Suppressor macrophage treated with lipopolysaccharide for 4 hours (primary cell): Measurements from ENCODE around the gene OR8S1.
"Not testable (repeated sequence)": the region's sequence is repeated elsewhere in the genome, so short reads cannot be mapped to it uniquely, and the experiment has no call there.

Experiments used
- DNase-seq: peaks from one replicate; pipeline ENCODE4 v3.0.0-alpha.2; 2020

Gene OR8S1, protein sequence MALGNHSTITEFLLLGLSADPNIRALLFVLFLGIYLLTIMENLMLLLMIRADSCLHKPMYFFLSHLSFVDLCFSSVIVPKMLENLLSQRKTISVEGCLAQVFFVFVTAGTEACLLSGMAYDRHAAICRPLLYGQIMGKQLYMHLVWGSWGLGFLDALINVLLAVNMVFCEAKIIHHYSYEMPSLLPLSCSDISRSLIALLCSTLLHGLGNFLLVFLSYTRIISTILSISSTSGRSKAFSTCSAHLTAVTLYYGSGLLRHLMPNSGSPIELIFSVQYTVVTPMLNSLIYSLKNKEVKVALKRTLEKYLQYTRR

DNA sequence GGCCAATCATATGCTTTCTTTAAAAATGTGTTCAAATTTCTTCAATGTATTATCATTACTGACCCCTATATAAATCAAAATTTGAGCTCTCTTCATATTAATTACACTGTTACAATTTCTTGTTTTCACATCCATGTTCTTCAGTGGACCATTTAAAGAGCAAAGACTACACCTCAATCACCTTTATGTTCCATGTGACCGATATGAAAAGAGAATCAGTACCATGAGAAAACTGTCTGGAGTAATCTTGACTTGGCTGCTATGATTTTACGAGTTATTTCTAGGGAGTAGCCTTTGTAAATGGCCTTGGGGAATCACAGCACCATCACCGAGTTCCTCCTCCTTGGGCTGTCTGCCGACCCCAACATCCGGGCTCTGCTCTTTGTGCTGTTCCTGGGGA, at the start of gene OR8S1:
Gene OR8S1 (plus strand): TSS at position 301 of the 400 bp plus-strand sequence. CDS start 0 bp downstream, at position 301.
- DNase-seq = no peak

DNA sequence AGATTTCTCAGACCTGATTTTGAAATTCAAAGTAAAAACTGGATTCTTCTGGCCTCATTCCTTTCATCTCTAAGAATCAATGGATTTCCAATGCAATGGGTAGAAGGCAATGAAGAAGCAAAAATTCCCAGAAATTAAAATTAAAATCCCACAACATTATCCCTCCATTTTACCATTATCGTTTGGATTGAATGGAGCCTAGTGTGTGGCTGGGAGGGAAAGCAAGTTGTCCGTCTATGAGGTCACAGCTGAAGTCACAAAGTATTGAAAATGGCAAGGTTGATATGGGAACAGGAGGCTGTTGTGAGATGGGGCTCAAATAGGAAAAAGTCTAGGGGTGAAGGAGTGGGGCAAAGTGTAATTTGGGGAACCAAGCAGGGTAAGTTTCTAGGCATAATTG, 43.2 kb upstream of the OR8S1 start, which contains the start of gene C12orf54:
Gene C12orf54 (plus strand): TSS at position 301 of the 400 bp plus-strand sequence. CDS start 799 bp downstream, outside the sequence.
- DNase-seq = no peak

DNA sequence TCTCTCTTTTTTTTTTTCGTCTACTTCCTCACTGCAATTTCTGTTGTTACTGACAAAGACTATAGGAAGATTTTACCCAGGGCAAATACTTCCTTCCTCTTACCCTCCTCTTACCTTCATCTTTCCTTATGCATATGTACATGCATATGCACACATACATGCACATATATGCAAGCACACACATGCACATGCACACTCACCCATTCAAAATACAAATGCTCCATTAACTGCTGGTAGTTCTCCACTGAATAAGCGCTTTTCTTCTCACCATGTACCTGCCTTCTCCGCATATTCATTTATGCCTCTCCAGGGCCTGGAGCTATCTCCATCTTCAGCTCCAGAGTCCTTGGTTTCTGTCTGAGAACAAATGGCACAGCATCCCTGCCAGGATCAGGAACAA, 42.5 kb upstream of the OR8S1 start:
- no peak for DNase-seq

DNA sequence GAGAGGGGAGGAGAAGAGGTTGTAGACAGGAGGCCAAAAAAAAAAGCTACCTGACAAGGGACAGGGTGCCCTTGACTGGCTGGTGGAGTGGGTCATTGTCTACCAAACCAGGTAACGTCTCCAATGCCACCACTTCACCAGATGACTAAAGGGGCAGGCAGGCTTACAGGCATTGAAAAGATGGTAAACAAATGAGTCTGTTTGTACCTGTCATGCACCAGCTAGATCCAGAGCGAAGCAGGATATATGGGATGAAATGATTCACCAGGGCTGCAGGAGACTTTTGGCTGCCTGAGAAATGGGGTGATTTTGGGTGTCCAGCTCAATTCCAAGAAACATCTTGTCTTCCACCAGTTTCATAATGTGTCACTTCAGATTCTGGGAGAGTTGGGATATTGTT, 39.2 kb upstream of the OR8S1 start:
- DNase-seq = no peak

DNA sequence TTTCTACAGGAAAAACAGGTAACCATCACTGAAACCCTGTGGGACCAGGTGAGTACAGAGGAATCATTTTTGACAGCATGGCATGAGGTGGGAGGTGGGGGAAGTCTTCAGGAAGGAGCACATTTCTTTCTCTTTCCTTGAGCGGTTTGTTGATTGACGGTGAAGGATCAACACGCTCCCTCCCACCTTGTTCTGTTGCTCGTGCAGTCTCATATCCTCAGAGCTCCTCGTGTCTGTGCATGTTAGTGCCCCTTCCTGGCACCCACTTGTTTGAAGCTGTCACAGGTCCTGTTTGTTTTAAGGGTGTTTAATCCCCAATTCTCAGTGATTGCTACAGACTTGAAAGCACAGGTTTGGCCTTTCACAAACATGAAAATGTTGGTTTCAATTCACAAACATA, 38.8 kb upstream of the OR8S1 start:
- DNase-seq = no peak

DNA sequence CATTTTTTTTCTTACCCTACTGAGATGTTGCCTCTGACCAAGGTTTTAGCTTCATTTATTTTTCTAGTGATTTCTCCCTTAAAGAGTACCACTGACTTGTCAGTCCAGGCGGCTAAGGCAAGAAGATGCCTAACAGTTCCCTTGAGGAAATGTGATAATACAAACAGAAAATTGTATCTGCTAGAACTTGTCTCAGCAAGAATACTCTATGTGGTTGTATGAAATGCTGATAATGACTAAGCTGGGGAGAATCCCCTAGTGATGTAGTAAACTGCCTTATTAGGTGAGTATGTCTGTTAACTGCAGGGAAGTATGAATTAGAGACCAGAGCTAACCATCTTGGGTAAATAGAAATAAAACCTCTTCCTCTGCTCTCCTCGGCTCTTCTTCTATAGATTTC, 36.4 kb upstream of the OR8S1 start:
- DNase-seq = no peak

DNA sequence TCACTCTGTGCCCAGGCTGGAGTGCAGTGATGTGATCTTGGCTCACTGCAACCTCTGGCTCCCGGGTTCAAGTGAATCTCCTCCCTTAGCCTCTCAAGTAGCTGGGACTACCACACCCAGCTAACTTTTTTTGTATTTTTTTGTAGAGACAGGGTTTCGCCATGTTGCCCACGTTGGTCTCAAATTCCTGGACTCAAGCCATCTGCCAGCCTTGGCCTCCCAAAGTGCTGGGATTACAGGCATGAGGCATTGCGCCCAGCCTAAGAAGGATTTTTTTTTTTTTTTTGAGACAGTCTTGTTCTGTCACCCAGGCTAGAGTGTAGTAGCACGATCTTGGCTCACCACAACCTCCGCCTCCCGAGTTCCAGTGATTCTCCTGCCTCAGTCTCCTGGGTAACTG, 36.0 kb upstream of the OR8S1 start:
- DNase-seq = not testable (repeated sequence)

DNA sequence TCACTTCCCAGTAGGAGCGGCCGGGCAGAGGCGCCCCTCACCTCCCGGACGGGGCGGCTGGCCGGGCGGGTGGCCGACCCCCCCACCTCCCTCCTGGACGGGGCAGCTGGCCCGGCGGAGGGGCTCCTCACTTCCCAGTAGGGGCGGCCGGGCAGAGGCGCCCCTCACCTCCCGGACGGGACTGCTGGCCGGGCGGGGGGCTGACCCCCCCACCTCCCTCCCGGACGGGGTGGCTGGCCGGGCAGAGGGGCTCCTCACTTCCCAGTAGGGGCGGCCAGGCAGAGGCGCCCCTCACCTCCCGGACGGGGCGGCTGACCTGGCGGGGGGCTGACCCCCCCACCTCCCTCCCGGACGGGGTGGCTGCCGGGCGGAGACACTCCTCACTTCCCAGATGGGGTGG, 25.2 kb upstream of the OR8S1 start:
- not testable (repeated sequence) for DNase-seq

DNA sequence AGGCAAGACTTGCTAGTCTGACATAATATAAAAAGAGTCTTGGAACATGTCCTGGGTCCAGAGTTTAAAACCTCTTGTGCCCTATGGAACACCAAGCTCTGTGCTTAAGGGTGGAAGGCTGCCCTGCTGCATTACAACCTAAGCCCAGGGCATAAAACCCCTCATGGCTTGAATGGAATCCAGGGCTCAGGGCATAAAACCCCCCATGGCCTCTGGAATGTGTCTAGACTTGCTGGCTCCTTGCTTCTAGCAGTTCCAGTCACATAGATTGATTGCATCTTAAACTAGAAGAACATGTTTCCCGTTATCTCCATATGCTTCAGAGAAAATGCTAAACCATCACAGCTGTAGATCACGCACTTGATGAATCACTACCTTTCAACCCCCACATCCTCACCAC, 18.6 kb upstream of the OR8S1 start:
- not testable (repeated sequence) for DNase-seq

DNA sequence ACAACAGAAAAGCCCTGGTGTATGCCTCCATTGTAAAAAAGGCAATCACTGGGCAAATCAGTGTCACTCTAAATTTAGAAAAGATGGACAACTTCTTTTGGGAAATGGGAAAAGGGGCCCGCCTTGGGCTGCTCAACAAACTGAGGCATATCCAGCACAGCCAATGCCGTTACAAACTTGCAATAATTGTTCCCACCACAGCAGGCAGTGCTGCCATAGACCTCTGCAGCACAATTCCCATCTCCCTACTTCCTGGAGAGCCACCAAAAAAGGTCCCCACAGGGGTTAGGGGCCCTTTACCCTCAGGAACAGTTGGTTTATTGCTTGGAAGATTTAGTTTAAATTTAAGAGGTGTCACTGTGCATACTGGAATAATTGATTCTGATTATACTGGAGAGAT, 16.4 kb upstream of the OR8S1 start:
- DNase-seq = no peak

DNA sequence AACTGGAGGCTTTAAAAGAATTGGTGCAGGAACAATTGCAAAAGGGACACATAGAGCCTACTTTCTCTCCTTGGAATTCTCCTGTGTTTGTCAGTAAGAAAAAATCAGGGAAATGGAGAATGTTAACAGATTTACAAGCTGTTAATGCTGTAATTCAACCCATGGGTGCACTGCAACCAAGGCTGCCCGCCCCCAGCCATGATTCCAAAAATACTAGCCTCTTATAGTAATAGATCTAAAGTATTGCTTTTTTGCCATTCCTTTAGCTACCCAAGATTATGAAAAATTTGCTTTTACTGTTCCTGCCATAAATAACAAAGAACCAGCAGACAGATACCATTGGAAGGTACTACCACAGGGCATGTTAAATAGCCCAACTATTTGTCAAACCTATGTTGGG, 15.3 kb upstream of the OR8S1 start:
- no peak for DNase-seq

DNA sequence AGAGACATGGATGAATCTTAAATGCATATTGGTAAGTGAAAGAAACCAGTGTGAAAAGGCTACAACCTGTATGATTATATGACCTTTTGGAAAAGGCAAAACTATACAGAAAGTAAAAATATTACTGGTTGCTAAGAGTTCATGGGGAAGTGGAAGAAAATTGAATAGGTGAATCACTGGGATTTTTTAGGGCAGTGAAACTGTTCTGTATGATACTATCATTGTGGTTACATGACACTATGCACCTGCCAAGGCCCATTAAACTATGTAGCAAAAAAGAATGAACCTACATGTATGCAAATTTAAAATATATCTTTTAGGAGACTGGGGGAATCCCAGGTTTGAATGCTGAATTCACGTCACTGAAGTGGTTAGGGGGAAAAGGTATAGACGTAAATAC, 12.6 kb upstream of the OR8S1 start:
- no peak for DNase-seq

DNA sequence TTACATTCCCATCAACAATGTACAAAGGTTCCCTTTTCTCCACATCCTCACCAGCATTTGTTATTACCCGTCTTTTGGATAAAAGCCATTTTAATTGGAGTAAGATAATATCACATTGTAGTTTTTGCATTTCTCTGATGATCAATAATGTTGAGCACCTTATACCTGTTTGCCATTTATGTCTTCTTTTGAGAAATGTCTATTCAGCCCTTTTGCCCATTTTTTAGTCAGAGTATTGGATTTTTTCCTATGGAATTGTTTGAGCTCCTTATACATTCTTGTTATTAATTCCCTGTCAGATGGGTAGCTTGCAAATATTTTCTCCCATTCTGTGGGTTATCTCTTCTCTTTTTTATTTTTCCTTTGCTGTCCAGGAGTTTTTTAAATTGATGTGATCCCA, 10.7 kb upstream of the OR8S1 start:
- DNase-seq = no peak

DNA sequence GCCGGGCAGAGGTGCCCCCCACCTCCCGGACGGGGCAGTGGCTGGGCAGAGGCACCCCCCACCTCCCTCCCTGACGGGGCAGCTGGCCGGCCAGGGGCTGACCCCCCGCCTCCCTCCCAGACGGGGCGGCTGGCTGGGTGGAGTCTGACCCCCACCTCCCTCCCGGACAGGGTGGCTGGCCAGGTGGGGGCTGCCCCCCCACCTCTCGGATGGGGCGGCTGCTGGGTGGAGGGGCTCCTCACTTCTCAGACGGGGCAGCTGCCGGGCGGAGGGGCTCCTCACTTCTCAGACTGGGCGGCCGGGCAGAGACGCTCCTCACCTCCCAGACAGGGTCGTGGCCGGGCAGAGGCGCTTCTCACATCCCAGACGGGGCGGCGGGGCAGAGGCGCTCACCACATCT, 5.1 kb upstream of the OR8S1 start:
- DNase-seq = not testable (repeated sequence)

DNA sequence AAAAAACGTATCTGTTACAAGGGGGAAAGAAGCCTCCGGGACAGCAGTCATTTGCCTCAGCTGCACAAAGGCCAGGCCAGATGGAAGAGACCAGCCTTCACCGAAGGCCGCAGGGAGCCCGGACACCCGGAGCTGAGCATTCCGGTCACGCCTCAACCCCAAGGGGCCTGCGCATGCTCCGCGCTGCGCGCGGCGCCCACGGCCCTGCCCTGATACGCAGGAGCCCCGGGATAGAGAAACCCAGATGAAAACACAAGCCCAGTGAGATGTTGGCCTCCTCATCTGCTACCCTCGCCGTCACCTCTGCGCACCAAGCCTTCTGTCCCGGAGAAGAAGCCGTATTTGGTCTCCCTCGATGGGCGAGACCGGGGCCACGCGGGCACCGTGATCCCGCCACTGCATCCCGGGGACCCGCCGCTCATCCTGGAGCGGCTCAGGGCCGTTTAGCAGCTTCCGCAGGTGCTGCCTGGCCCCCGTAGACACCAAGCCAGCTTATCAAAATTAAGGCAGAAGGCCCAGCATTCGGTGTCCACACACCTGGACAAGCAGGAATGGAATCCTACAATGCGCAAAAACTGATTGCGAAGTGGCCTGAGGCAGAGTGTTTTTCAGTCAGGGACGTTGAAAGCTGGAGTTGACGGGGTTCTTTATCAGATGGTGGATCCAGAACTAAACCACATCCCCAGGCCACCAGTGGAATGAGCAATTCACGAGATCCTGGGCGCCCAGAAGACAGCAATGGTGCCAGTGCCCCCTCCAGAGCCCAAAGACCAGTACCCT, 2.6 kb downstream of the OR8S1 start:
- no peak for DNase-seq

DNA sequence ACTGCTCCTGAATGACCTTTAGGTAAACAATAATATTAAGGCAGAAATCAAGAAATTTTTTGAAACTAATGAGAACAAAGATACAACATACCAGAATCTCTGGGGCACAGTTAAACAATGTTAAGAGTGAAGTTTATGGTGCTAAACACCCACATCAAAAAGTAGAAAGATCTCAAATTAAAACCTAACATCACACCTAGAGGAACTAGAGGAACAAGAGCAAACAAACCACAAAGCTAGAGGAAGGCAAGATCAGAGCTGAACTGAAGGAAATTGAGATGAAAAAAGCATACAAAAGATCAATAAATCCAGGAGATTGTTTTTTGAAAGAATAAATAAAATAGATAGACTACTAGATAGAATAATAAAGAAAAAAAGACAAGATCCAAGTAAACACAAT, 7.2 kb downstream of the OR8S1 start:
- DNase-seq = no peak

DNA sequence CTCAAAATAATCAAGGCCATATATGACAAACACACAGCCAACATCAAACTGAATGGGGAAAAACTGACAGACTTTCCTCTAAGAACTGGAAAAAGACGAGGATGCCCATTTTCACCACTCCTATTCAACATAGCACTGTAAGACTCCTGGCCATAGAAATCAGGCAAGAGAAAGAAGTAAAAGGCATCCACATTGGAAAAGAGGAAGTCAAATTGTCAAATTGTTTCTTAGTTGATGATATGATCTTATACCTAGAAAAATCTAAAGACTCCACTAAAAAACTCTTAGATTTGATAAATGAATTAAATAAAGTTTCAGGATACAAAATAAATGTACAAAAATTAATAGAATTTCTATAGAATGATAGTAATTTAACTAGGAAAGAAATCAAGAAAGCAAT, 11.2 kb downstream of the OR8S1 start:
- DNase-seq = no peak

DNA sequence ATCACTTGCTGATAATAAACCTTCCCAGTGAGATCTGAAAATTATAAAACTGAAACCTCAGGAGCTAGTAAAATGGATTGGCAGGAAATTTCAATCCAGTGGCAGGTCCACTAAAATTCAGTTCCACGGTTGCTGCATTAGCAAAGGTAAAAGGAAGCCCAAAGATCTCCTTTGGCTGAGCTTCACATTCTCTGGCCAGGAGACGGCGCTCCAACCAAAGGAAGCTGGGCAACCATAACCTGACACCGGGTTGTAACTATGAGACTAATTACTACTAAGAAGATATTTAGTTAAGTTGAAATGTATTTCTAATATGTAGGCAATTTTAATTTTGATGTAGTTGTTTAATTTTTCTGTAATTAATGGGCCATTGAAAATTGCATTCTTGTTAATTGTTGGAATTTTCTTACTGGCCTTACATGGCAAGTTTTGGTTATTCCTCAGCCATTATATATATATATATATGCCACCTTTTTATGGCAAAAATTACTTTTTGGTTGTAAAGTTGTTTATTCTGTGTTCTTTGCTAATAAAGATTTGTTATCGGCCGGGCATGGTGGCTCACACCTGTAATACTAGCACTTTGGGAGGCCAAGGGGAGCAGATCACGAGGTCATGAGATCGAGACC, 17.0 kb downstream of the OR8S1 start:
- peak; percentile 52 for DNase-seq

DNA sequence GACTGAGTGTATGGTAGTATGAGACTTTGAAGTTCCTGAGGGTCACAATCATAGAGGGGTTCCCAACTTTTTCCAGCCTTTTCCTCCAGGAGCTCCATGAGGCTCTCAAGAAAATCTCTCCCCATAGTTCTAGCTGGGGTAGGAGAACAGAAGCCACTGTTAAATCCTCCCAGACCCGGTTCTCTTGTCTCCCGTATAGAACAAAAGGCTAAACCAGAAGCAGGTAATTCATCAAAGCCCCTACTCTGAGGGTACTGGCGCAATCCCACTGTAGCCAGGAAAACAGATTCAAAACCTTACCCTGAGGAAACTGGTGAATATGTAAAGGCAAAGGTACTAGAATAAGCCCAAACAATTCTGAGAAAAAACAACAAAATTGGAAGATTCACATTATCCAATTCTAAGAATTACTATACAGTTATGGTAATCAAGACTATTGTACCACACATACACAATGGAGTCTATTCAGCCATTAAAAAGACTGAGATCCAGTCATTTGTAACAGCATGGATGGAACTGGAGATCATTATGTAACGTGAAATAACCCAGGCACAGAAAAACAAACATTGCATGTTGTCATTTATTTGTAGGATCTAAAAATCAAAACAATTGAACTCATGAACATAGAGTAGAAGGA, 20.5 kb downstream of the OR8S1 start:
- DNase-seq = no peak

DNA sequence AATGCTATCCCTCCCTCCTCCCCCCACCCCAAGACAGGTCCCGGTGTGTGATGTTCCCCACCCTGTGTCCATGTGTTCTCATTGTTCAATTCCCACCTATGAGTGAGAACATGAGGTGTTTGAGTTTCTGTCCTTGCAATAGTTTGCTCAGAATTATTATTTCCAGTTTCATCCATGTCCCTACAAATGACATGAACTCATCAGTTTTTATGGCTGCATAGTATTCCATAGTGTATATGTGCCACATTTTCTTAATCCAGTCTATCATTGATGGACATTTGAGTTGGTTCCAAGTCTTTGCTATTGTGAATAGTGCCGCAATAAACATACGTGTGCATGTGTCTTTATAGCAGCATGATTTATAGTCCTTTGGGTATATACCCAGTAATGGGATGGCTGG, 21.6 kb downstream of the OR8S1 start:
- DNase-seq = not testable (repeated sequence)

DNA sequence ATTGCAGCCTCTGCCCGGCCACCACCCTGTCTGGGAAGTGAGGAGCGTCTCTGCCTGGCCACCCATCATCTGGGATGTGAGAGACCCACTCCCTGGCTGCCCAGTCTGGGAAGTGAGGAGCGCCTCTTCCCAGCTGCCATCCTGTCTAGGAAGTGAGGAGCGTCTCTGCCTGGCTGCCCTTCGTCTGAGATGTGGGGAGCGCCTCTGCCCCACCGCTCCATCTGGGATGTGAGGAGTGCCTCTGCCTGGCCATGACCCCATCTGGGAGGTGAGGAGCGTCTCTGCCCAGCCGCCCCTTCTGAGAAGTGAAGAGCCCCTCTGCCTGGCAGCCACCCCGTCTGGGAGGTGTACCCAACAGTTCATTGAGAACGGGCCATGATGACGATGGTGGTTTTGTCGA, 26.2 kb downstream of the OR8S1 start:
- DNase-seq = not testable (repeated sequence)

DNA sequence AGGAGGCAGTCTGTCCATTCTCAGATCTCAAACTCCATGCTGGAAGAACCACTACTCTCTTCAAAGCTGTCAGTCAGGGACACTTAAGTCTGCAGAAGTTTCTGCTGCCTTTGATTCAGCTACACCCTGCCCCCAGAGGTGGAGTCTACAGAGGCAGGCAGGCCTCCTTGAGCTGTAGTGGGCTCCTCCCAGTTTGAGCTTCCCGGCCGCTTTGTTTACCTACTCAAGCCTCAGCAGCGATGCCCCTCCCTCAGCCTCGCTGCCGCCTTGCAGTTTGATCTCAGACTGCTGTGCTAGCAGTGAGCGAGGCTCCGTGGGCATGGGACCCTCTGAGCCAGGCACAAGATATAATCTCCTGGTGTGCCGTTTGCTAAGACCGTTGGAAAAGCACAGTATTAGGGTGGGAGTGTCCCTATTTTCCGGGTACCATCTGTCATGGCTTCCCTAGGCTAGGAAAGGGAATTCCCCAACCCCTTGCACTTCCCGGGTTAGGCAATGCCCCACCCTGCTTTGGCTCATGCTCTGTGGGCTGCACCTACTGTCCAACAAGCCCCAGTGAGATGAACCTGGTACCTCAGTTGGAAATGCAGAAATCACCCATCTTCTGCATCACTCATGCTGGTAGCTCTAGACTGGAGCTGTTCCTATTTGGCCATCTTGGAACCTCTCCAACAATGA, 28.4 kb downstream of the OR8S1 start:
- not testable (repeated sequence) for DNase-seq

DNA sequence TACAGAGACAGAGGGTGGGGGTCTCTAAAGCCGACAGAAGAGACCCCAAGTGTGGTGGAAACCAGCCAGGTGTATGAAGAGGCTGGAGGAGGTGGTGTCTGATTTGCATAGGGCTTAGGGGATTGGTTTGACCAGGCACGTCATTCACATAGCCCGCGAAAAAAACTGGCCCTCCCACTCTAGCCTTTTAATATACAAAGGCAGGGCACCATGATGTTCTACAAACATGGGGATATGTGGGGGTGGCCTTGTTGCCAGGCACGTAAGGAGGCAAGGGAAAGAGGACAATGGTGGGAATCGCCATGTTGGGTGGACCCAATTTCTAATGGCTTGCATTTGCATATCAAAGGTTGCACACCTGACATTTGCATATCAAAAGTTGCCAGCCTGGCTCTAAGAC, 31.2 kb downstream of the OR8S1 start:
- DNase-seq = no peak
